ENCODE results near the gene BCAR3.

BCAR3 gene

GRCh38 chr1:93638981-93639380, 42.7 kb downstream of the BCAR3 start:
- DNase-seq (ENCODE audit: low spot score) = no peak

GRCh38 chr1:93638307-93638847, 43.3 kb downstream of the BCAR3 start:
- no peak for DNase-seq (ENCODE audit: low spot score)

DNA sequence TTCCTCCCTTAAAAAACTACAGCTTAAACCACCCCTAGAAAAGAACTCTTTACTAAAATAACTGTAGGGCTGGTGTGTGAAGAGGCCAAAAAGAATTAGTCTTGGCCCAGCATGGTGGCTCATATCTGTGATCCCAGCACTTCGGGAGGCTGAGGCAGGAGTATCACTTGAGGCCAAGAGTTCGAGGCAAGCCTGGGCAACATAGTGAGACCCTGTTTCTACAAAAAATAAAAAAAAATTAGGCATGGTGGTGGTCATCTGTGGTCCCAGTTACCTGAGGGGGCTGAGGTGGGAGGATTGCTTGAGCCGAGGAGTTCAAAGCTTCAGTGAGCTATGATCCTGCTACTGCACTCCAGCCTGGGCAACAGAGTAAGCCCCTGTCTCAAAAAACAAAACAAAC, 44.9 kb downstream of the BCAR3 start:
- DNase-seq (ENCODE audit: low spot score) = no peak

DNA sequence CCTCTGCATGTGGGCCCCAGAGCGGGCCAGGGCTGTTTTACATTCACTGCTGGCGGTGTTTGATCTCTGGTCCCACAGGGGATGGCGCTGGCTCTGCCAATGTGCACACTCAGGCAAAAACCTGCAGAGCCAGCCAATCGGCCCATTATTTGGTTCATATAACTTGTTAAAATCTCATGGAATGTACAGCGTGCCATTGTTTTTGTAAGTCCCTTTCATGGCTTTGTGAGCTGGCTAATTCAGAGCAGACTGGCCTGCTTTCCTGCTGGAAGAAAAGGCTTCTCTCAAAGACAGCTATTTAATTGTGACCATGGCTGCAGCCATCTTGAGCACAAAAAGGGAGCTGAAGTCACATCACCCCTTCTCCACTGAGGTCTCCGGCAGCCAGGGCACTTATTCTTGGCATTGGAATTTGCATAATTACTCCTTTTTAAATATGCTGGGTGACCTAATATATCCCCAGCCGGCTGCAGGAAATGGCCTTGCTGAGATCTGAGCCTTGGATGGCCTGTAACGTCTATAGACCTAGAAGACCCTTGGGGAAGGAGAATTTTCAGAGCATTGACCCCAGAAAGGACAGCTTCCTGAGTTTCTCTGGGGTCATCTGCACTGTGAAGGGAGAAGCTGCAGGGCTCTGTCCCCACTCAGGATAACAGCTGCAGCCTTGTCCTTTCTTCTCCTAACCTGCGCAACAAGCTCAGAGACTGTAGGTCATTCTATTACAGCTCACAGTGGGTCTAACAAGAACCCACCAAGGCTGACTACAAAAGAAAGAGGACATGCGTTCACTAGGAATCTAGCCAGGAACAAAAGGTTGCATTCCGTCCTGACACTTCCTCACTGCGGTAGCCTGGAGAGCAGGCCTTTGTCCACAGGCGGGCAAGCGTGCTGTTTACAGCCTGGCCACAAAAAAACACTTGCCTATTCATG, 45.8 kb downstream of the BCAR3 start:
- DNase-seq (ENCODE audit: low spot score) = no peak

DNA sequence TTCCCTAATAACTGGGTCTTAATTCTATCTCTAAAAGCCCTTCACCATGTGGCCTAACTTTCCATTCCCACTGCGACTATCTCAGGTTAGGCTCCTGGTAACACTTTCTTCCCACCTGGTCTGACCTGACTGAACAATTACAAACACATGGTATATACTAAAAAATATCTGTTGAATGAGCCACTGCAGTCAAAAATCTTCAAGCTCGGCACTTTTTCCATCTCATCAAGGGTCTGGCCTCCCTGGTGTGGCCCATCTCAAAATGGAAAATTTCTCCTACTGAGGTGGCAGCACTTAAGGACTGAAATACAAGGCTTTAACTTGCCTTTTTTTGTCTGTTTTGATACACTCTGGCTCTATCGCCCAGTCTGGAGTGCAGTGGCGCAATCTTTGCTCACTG, 48.3 kb downstream of the BCAR3 start:
- no peak for DNase-seq (ENCODE audit: low spot score)

GRCh38 chr1:93631626-93632365, 49.8 kb downstream of the BCAR3 start:
- no peak for DNase-seq (ENCODE audit: low spot score)

- DNase-seq (ENCODE audit: low spot score) = no peak
Measured at GRCh38 chr1:93630168-93630567, 51.5 kb downstream of the BCAR3 start.

DNA sequence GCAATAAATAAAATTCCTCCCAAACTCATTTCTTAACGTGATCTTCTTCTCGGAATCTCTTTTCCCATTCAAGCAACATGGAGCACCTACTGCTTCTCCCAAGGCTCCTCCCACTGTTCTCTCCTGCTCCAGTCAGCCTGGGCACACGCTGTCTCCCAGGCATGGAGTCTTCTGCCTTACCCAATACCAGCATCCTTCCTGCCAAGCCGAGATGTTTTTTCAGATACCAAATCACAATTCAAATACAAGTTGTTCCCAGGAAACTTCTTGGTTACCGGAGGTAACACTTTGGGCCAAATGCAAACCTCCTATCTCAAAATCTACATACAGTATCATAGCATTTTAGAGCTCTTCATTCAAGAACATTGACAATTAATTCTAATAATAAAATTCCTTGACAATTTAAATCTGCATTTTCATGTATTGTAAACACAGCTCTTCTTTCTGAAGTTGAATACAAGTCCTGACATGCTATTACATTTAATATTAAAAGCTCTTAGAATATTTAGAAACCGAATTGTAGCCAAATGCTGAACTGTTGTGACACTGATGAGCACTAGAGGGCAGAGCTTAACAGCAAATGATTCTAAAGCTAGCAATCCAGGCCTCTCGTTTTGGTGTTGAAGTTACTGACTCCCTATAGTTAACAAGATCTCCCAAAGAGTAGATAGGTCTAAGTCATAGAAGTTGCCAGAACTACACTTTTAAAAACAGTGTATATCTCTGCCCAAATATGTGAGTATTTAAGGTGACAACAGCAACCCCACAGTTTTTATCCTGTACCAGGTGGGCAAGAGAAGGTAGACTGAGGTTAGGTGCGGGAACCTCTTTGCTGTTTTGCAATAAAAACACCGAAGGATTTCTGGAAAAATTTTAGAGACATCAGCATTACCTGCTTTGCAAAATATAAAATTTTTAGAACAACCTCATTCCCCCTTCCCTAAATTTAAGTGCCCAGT, 52.3 kb downstream of the BCAR3 start:
- DNase-seq (ENCODE audit: low spot score) = peak; percentile 67

DNA sequence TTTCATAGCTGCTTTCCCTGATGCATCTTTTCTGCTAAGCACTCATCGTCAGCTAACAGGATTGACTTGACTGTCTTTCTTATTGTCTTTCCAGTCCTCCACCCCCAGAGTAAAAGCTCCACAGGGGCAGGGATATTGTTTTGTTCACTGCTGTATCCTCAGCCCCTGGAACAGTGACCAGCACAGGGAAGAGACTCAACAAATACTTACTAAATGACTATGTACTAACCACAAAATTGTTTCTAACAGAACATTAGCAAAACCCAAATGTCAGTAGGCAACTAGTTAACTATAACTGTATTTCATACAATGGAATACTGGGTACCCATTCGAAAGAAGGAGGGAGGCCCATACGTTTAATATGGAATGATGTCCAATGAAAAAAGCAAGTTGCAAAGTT, 53.0 kb downstream of the BCAR3 start:
- DNase-seq (ENCODE audit: low spot score) = no peak

- peak; percentile 76 for DNase-seq (ENCODE audit: low spot score)
Measured at GRCh38 chr1:93625582-93626327, 55.9 kb downstream of the BCAR3 start.

- peak; percentile 87 for DNase-seq (ENCODE audit: low spot score)
Measured at GRCh38 chr1:93623875-93624274, 57.8 kb downstream of the BCAR3 start.

DNA sequence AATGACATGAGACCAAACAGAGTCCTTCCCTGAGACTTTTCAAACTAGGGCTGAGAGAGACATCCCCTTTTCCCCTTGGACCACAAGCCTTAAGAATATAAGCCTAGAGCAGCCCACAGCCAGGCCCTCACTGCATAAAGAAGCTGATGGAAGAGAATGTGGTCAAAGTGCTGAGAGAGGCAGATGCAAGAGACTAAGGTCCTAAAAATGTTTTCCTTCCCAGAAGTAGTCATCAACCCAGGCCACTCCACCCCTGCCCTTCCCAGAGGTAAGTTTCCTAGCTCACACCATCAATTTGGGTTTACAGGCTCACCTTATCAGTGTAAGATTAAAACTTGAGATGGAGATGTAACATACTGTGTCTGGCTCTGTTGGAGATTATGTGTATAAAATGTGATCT, 58.2 kb downstream of the BCAR3 start:
- no peak for DNase-seq (ENCODE audit: low spot score)

DNA sequence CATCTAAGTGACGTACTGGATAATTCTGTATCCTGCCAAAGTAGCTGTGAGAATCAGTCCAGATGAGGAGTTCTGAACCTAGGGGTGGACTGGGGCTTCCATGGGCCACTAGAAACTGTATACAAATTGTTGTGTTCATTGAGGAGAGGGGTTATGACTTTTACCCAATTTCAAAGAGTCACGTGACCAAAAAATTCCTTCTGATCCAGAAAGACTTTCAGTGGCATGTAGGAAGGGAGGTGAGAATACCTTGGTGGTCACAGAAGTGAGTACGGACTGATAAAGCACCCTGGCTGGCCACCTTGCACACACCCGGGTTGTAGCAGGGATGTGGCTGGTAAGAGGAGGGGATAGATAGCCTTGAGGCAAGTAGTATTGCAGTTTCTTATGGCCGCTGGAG, 60.4 kb downstream of the BCAR3 start:
- DNase-seq (ENCODE audit: low spot score) = no peak

DNA sequence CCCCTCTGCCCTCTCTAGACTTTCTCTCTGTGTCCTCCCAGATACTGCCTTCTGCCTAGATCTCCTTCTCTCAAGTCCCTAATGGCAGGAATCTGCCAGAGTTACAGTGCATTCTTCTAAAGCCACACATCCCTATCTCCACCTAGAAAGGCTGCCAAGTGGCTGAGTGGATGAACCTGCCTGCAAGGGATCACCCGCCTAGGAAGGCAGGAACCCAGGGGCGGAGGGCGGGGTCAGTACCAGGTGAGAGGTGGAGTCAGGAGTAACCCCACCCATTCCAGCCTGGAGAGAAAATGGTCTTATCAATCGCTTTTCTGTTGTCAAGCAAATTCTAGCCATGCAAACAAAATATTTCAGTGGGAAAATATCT, 60.8 kb downstream of the BCAR3 start:
- DNase-seq (ENCODE audit: low spot score) = peak; percentile 26

- DNase-seq (ENCODE audit: low spot score) = no peak
Measured at GRCh38 chr1:93620172-93620840, 61.3 kb downstream of the BCAR3 start.

DNA sequence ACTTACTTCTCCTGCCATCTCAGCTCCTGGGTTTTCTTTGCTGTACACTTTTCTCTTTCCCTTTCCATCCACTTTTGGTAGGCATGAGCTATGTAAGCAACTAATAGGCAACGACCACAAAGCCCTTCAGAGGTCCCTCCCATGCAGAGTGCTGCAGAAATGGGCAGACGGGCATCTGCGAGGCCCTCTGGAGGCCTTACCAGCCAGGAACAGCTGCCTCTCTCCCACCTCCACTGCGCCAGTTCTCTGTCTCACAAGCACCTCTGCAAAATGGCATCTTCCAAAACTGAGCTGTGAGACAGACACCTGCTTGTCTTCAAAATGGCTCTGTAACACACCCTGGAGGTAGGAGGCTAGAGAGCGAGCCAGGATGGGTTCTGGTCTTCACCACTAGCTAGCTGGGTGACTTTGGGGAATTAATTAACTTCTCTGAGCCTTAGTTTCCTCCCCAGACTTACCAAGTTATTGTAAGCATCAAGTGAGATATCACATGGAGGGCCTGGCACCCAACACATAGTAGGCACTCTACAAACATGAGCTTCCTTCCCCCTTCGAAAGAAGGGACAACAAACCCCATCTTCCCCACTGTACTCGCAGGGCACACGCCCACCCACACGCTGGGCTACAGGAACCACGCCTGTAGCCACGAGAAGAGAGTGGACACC, 62.0 kb downstream of the BCAR3 start:
- DNase-seq (ENCODE audit: low spot score) = no peak

DNA sequence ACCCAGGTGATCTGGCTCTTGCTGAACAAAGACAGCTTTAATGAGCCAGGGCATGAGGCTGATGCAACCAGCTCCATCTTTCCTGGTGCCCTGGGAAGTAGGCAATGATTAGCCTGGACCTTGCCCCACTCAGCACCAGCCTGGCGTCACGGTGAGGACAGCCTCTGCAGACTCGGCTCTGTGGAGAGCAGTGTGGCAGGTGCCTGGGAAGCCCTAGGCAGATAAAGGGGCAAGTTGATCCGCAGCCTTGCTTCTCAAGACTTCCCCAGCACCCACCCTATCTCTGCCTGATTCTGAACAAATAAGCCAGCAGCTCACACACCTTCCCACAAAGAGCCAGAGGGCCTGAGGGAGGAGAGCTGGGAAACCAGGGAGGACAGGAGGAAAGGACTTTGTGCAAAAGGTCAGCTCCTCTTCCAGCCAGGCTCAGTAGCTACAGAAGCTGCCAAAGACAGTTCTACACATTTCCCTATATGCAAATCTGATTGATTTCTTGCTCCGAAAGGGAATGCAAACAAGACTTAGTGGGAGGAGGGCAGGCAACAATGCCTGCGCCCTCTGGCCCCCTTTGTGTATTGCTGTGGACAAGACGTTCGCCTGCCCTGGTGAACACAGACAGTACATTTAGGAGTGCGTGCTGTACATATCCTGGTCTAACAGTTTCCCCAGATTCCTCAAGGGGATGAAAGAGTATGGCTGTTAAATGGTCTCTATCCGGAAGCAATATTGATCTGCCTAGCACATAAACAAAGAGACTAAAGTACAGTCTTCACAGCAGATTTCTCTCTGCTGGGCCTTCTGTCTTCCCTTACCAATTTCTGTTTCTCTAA, 63.8 kb downstream of the BCAR3 start:
- DNase-seq (ENCODE audit: low spot score) = no peak

- DNase-seq (ENCODE audit: low spot score) = no peak
Measured at GRCh38 chr1:93616996-93617669, 64.5 kb downstream of the BCAR3 start.

All from AG20443 (cell line).